ENCODE results near the gene PHF14. TPM values are rescaled to one million over a fixed set of nuclear protein-coding genes. Genes with fewer than 3 reads are reported as not detected.

PHF14 gene
- total RNA-seq, 1 experiment from 2014 or later = 50.8 TPM

- no peak overlapping the region for H4K5ac ChIP-seq (ENCODE audit: insufficient read length, low read depth, low read length)
- no peak for TF ChIP-seq CTCF (conservative IDR thresholded peaks at IDR 0.05)
- no peak overlapping the region for H2AFZ ChIP-seq (ENCODE audit: low read length)
- no peak overlapping the region for H2BK5ac ChIP-seq (ENCODE audit: insufficient read length, low read length)
- Mint-ChIP-seq H3K27ac (no peak overlapping the region), H3K27me3 (ENCODE audit: low read depth) (peaks cover 80% of the 10 kb centered on the region), H3K36me3 (ENCODE audit: insufficient read depth in 1 of 3, low read depth in 3 of 3) (no peaks in the 10 kb centered on the region; a peak in 2 of 7 replicates), H3K4me3 (no peak overlapping the region), H3K9me3 (no peaks in the 10 kb centered on the region; a peak in 1 of 5 replicates), H3K4me1 (peaks cover 42 to 75% of the 10 kb centered on the region in 2 experiments)
- H3K4me2 ChIP-seq (ENCODE audit: insufficient read depth, insufficient read length, low read length) = no peak overlapping the region
- H3T11ph ChIP-seq (ENCODE audit: low read length) = no peak overlapping the region
- no peaks in the 10 kb centered on the region for H3K27me3 ChIP-seq (ENCODE audit: insufficient read depth, low read length)
- no peaks in the 10 kb centered on the region for H3K79me1 ChIP-seq (ENCODE audit: insufficient read depth, low read depth, low read length, poor library complexity, severe bottlenecking)
- H4K20me1 ChIP-seq (ENCODE audit: control insufficient read depth, insufficient read depth, insufficient read length) = no peaks in the 10 kb centered on the region
- no peaks in the 10 kb centered on the region for H3K23me2 ChIP-seq (ENCODE audit: insufficient read length, low read depth, low read length, poor library complexity, severe bottlenecking)
- H3K4me1 ChIP-seq (ENCODE audit: insufficient read depth, low read length) = 0 out of 2 replicates have a peak, but pooled peaks cover 4% of the 10 kb centered on the region
- H3K23ac ChIP-seq (ENCODE audit: insufficient read length, low read depth, low read length) = no peak overlapping the region
- no peak for DNase-seq
- no peaks in the 10 kb centered on the region for H3K9me3 ChIP-seq (ENCODE audit: control insufficient read depth, low read depth, low read length)
- H4K91ac ChIP-seq (ENCODE audit: insufficient read length, low read depth, low read length) = no peak overlapping the region
- no peak overlapping the region for H2AK5ac ChIP-seq (ENCODE audit: insufficient read length, low read length)
- H3K27ac ChIP-seq (ENCODE audit: insufficient read length, low read depth, low read length) = no peak overlapping the region
- H3K9ac ChIP-seq (ENCODE audit: extremely low read depth, insufficient read length, low read length) = no peak overlapping the region
- H3K14ac ChIP-seq (ENCODE audit: insufficient read depth, low read length) = no peak overlapping the region
- H2BK12ac ChIP-seq (ENCODE audit: insufficient read length, low read depth, low read length) = no peak overlapping the region
- no peak overlapping the region for H2BK120ac ChIP-seq (ENCODE audit: low read depth, low read length, poor library complexity, severe bottlenecking)
- no peak overlapping the region for H3K18ac ChIP-seq (ENCODE audit: insufficient read length, low read depth, low read length)
- no peak overlapping the region for H3K56ac ChIP-seq (ENCODE audit: insufficient read length, low read depth, low read length)
- no peaks in the 10 kb centered on the region for H3K79me2 ChIP-seq (ENCODE audit: insufficient read depth, low read length)
- H2BK20ac ChIP-seq (ENCODE audit: low read depth, low read length, poor library complexity, severe bottlenecking) = no peak overlapping the region
- no CpG with 5 or more reads among the region's 3 CpGs for WGBS (ENCODE audit: extremely low coverage, insufficient read length, low lambda C conversion rate)
- H2BK15ac ChIP-seq (ENCODE audit: low read depth, low read length) = no peak overlapping the region
- no peak overlapping the region for H3K4ac ChIP-seq (ENCODE audit: low read depth, low read length)
- no peak overlapping the region for H4K8ac ChIP-seq (replicated peaks; ENCODE audit: insufficient read length, low read depth, low read length)
These were observed 221.8 kb downstream of the PHF14 start for GRCh38 chr7:11195502-11195901.

All from H9 (cell line).